H1 (cell line): ENCODE results near the gene AGAP1. TPM values are rescaled to one million over a fixed set of nuclear protein-coding genes. Genes with fewer than 3 reads are reported as not detected.

Experiments used
- CTCF ChIA-PET: fragments of 300-600 bp; sonication (Branson Sonifier 250); formaldehyde crosslinking; loops from one replicate; lab custom pipeline; 2021; ENCODE audit not compliant: partially characterized antibody; lab: Charles Lee
- POLR2A ChIA-PET: fragments of 300-600 bp; sonication (Branson Sonifier 250); formaldehyde crosslinking; loops from one replicate; lab custom pipeline; 2021; ENCODE audit warnings: inconsistent platforms; ENCODE audit not compliant: partially characterized antibody; lab: Charles Lee
- DNase-seq, 2 experiments: peaks; one replicate each; pipeline versions ENCODE4 v3.0.0 to v3.0.0-alpha.2; 2010 to 2022; ENCODE audit warnings: low spot score in 2 of 2, low read depth in 1 of 2, mixed read lengths in 1 of 2
- FAIRE-seq: peaks from 2 replicates; lab custom pipeline; 2011; peaks lifted over from hg19 to GRCh38; lab: Jason Lieb, UNC
- H2AFZ ChIP-seq: 2 replicates; pipeline ENCODE4 v1.8.1; 2012; ENCODE audit warnings: low read length, inconsistent platforms
- H2AK5ac ChIP-seq: 2 replicates; pipeline ENCODE4 v1.6.1; 2013; ENCODE audit warnings: low read depth, low read length
- H2BK120ac ChIP-seq: replicated peaks from 2 replicates; pipeline ENCODE3; 2013; ENCODE audit warnings: low read depth, low read length, inconsistent platforms
- H2BK12ac ChIP-seq: 2 replicates; pipeline ENCODE4 v1.6.1; 2013; ENCODE audit warnings: low read depth, low read length
- H2BK15ac ChIP-seq: 2 replicates; pipeline ENCODE4 v1.6.1; 2013; ENCODE audit warnings: low read length
- H2BK20ac ChIP-seq: 2 replicates; pipeline ENCODE4 v1.6.1; 2013; ENCODE audit warnings: low read length
- H2BK5ac ChIP-seq: 2 replicates; pipeline ENCODE4 v1.6.1; 2013; ENCODE audit warnings: low read depth, low read length
- H3K14ac ChIP-seq: 2 replicates; pipeline ENCODE4 v1.6.1; 2013; ENCODE audit warnings: inconsistent platforms; ENCODE audit not compliant: insufficient read length
- H3K18ac ChIP-seq: 2 replicates; pipeline ENCODE4 v1.6.1; 2013; ENCODE audit warnings: low read length; ENCODE audit errors: extremely low read depth
- H3K23ac ChIP-seq: 2 replicates; pipeline ENCODE4 v1.6.1; 2013; ENCODE audit warnings: inconsistent platforms; ENCODE audit not compliant: insufficient read length
- H3K23me2 ChIP-seq: 2 replicates; pipeline ENCODE4 v1.6.1; 2013; ENCODE audit warnings: low read depth, low read length
- H3K27ac ChIP-seq: 2 replicates; pipeline ENCODE4 v1.6.1; 2011; ENCODE audit warnings: low read depth, low read length, inconsistent platforms
- H3K27me3 ChIP-seq, 4 experiments: replicated peaks in 1 of 4; 1 replicate in 1 of 4; 2 replicates in 3 of 4; pipeline versions ENCODE4 v1.6.1 to v1.8.1; 2011 to 2013; ENCODE audit warnings: low read length in 3 of 4, mild to moderate bottlenecking in 3 of 4, inconsistent platforms in 2 of 4, mixed read lengths in 2 of 4, moderate library complexity in 1 of 4; ENCODE audit not compliant: control insufficient read depth in 3 of 4, insufficient read depth in 3 of 4; ENCODE audit errors: extremely low read depth in 1 of 4
- H3K36me3 ChIP-seq, 4 experiments: 2 replicates each; pipeline versions ENCODE4 v1.6.1 to v1.8.1; 2011 to 2013; ENCODE audit warnings: mild to moderate bottlenecking in 4 of 4, low read length in 3 of 4, moderate library complexity in 2 of 4, control low read depth in 1 of 4, inconsistent platforms in 1 of 4; ENCODE audit not compliant: insufficient read depth in 4 of 4, control insufficient read depth in 2 of 4
- H3K4ac ChIP-seq: replicated peaks from 2 replicates; pipeline ENCODE3; 2013; ENCODE audit warnings: low read length, low read depth, mixed read lengths, inconsistent platforms; ENCODE audit not compliant: insufficient read length
- H3K4me1 ChIP-seq, 4 experiments: replicated peaks in 1 of 4; 1 replicate in 1 of 4; 2 replicates in 3 of 4; pipeline versions ENCODE4 v1.6.1 to v1.8.1; 2011 to 2013; ENCODE audit warnings: low read length in 3 of 4, inconsistent platforms in 2 of 4, mixed read lengths in 1 of 4; ENCODE audit not compliant: insufficient read depth in 4 of 4, control insufficient read depth in 3 of 4
- H3K4me2 ChIP-seq, 2 experiments: 2 replicates each; pipeline versions ENCODE4 v1.6.1 to v1.8.1; 2011 to 2013; ENCODE audit warnings: low read depth in 2 of 2, low read length in 2 of 2, control low read depth in 1 of 2, inconsistent platforms in 1 of 2, mild to moderate bottlenecking in 1 of 2; ENCODE audit not compliant: insufficient read depth in 1 of 2
- H3K4me3 ChIP-seq, 4 experiments: fragments of 200-600, 300-600 bp in 1 of 4; sonication (generic), shearing (Covaris generic), sonication (Bioruptor Twin) in 1 of 4; 2 replicates each; pipeline versions ENCODE4 v1.5.1 to v1.8.1; 2011 to 2016; ENCODE audit warnings: low read length in 4 of 4, low read depth in 3 of 4, control low read depth in 2 of 4, inconsistent platforms in 2 of 4, mild to moderate bottlenecking in 2 of 4, mixed read lengths in 1 of 4, moderate library complexity in 1 of 4; ENCODE audit not compliant: insufficient read depth in 2 of 4; ENCODE audit errors: extremely low read depth in 1 of 4
- H3K56ac ChIP-seq: replicated peaks from 2 replicates; pipeline ENCODE3; 2013; ENCODE audit warnings: low read depth, mild to moderate bottlenecking, mixed read lengths, low read length, inconsistent platforms; ENCODE audit not compliant: insufficient read length
- H3K79me1 ChIP-seq: 2 replicates; pipeline ENCODE4 v1.6.1; 2013; ENCODE audit warnings: low read depth, low read length, control low read depth
- H3K79me2 ChIP-seq, 2 experiments: 2 replicates each; pipeline versions ENCODE4 v1.6.1 to v1.8.1; 2012 to 2013; ENCODE audit warnings: low read length in 2 of 2, mild to moderate bottlenecking in 2 of 2, inconsistent platforms in 1 of 2; ENCODE audit not compliant: insufficient read depth in 2 of 2, control insufficient read depth in 1 of 2
- H3K9ac ChIP-seq, 4 experiments: replicated peaks in 1 of 4; 1 replicate in 1 of 4; 2 replicates in 3 of 4; pipeline versions ENCODE4 v1.6.1 to v1.8.1; 2011 to 2013; ENCODE audit warnings: low read depth in 3 of 4, low read length in 3 of 4, control low read depth in 2 of 4, mild to moderate bottlenecking in 2 of 4, moderate library complexity in 2 of 4, inconsistent platforms in 1 of 4; ENCODE audit errors: extremely low read depth in 1 of 4
- H3K9me3 ChIP-seq, 2 experiments: 2 replicates each; pipeline versions ENCODE4 v1.6.1 to v1.8.1; 2012 to 2013; ENCODE audit warnings: mild to moderate bottlenecking in 2 of 2, moderate library complexity in 2 of 2, control low read depth in 1 of 2, inconsistent platforms in 1 of 2, low read depth in 1 of 2, low read length in 1 of 2, mixed read lengths in 1 of 2; ENCODE audit not compliant: insufficient read depth in 2 of 2
- H4K20me1 ChIP-seq, 2 experiments: replicated peaks in 1 of 2; 2 replicates each; pipeline versions ENCODE3 to v1.8.1; 2011 to 2013; ENCODE audit warnings: inconsistent platforms in 2 of 2, low read length in 2 of 2, mild to moderate bottlenecking in 1 of 2; ENCODE audit not compliant: insufficient read depth in 2 of 2, control insufficient read depth in 1 of 2
- H4K5ac ChIP-seq: 2 replicates; pipeline ENCODE4 v1.6.1; 2013; ENCODE audit warnings: low read length, low read depth, mixed read lengths, inconsistent platforms; ENCODE audit not compliant: insufficient read length
- H4K8ac ChIP-seq: 2 replicates; pipeline ENCODE4 v1.8.0; 2013; ENCODE audit warnings: mild to moderate bottlenecking, moderate library complexity, low read length, inconsistent platforms; ENCODE audit not compliant: insufficient read depth; ENCODE audit errors: extremely low read depth
- H4K91ac ChIP-seq: replicated peaks from 2 replicates; pipeline ENCODE3; 2013; ENCODE audit warnings: low read length, mixed read lengths, inconsistent platforms; ENCODE audit not compliant: insufficient read length
- CTBP2 ChIP-seq: IDR thresholded peaks from 2 replicates; pipeline ENCODE4 v1.7.0; 2011; ENCODE audit warnings: borderline replicate concordance, mild to moderate bottlenecking, moderate library complexity, mixed read lengths, low read length; ENCODE audit not compliant: insufficient read depth, insufficient read length
- E2F6 ChIP-seq: IDR thresholded peaks from 2 replicates; pipeline ENCODE4 v1.6.1; 2012; ENCODE audit warnings: inconsistent platforms
- FOSL1 ChIP-seq: IDR thresholded peaks from 2 replicates; pipeline ENCODE4 v1.6.1; 2011; ENCODE audit warnings: mild to moderate bottlenecking, low read depth, low read length, moderate library complexity; ENCODE audit not compliant: insufficient read depth
- GTF2F1 ChIP-seq: IDR thresholded peaks from 2 replicates; pipeline ENCODE4 v1.6.1; 2012; ENCODE audit warnings: low read depth, low read length, improper control_type of control experiment, borderline replicate concordance
- HDAC2 ChIP-seq, 2 experiments: fragments of 300-600 bp in 1 of 2; sonication (generic) in 1 of 2; IDR thresholded peaks; 2 replicates each; pipeline ENCODE4 v1.6.1; 2011 to 2012; ENCODE audit warnings: low read depth in 2 of 2, low read length in 2 of 2, mild to moderate bottlenecking in 2 of 2, moderate library complexity in 2 of 2, borderline replicate concordance in 1 of 2, inconsistent platforms in 1 of 2
- JUN ChIP-seq: IDR thresholded peaks from 2 replicates; pipeline ENCODE4 v1.6.1; 2011; ENCODE audit warnings: low read depth, mild to moderate bottlenecking, improper control_type of control experiment, low read length
- JUND ChIP-seq: IDR thresholded peaks from 2 replicates; pipeline ENCODE4 v1.6.1; 2011; ENCODE audit warnings: mild to moderate bottlenecking, improper control_type of control experiment, low read length
- RAD21 ChIP-seq, 2 experiments: IDR thresholded peaks in 1 of 2; conservative IDR thresholded peaks in 1 of 2; 2 replicates each; pipeline ENCODE4 v1.6.1; 2011; ENCODE audit warnings: low read depth in 2 of 2, low read length in 2 of 2, improper control_type of control experiment in 1 of 2, inconsistent platforms in 1 of 2, mild to moderate bottlenecking in 1 of 2, moderate library complexity in 1 of 2
- SIRT6 ChIP-seq: IDR thresholded peaks from one replicate; pipeline ENCODE4 v1.7.1; 2012; ENCODE audit warnings: low read length, inconsistent platforms
- TCF12 ChIP-seq: IDR thresholded peaks from 2 replicates; pipeline ENCODE4 v1.6.1; 2011; ENCODE audit warnings: low read depth, mild to moderate bottlenecking, low read length
- WGBS, 2 experiments: shearing (Covaris generic) in 1 of 2; methylation state at CpG; one replicate each; pipeline versions ENCODE4 v1.1.6 to v1.1.7; 2013 to 2015; ENCODE audit warnings: low lambda C conversion rate in 2 of 2, mixed read lengths in 2 of 2, inconsistent platforms in 1 of 2, low coverage in 1 of 2, missing lambda C conversion rate in 1 of 2; ENCODE audit not compliant: insufficient replicate concordance in 2 of 2, insufficient coverage in 1 of 2, insufficient read length in 1 of 2; ENCODE audit errors: extremely low coverage in 1 of 2, missing lambda C conversion rate in 1 of 2; 5-methylcytosine and 5-hydroxymethylcytosine counted together
- polyA plus RNA-seq, 7 experiments: library from polyadenylated mRNA; depleted of rRNA in 3 of 7; stranded (reverse) in 5 of 7; unstranded in 2 of 7; fragments of >200 nt in 5 of 7; fragments of 200-250 nt in 2 of 7; gene quantifications; 1 replicate in 5 of 7; 2 replicates in 1 of 7; 4 replicates in 1 of 7; pipeline versions ENCODE4 v1.2.1 to v1.2.3, GENCODE V29; 2011 to 2013; ENCODE audit warnings: missing spikeins in 2 of 7, mixed read lengths in 2 of 7
- total RNA-seq: library from RNA; stranded (reverse); fragmentation: NEBNext Ultra II Directional; extraction: Animal tissue kit (Norgen Biotek cat#: 25700); gene quantifications from 2 replicates; pipeline ENCODE4 v1.2.1, GENCODE V29; 2021

The AGAP1 gene
- total and polyA plus RNA-seq, 2 of the 8 experiments (the other 6 are each of a cell fraction or from before 2014, with no cell fraction given) = 18.1 to 39.4 TPM

- POLR2A ChIA-PET = no interaction called here
- CTCF ChIA-PET = no interaction called here
These were observed 3.9 kb upstream of the AGAP1 start for GRCh38 chr2:235489897-235490296.

More at GRCh38 chr2:235489897-235490296, 3.9 kb upstream of the AGAP1 start:
- Histone ChIP-seq H3K4me2 (no peak overlapping the region), H4K91ac (no peak overlapping the region), H3K27me3 (peaks cover 0 to 4% (median 1%) of the 10 kb centered on the region in 4 experiments; a peak in 2 of 7 replicates)
- no peak for DNase-seq
- TF ChIP-seq HDAC2 (IDR thresholded peaks at IDR 0.05; ENCODE audit: borderline replicate concordance in 1 of 2, low read depth in 2 of 2, low read length in 2 of 2) (no peak), E2F6 (no peak), TCF12 (no peak), RAD21 (IDR thresholded peaks at IDR 0.05 in 1 of 2, conservative IDR thresholded peaks at IDR 0.05 in 1 of 2; ENCODE audit: low read depth in 2 of 2, low read length in 2 of 2) (no peak), SIRT6 (no peak), CTBP2 (no peak), JUND (no peak), FOSL1 (no peak), GTF2F1 (no peak), JUN (no peak)
- TF ChIP-seq, all 59 proteins: peak for 0
- no peaks in the 10 kb centered on the region; a peak in 1 of 4 replicates for H3K9me3 ChIP-seq
- no peak for FAIRE-seq
- no peak overlapping the region for H4K5ac ChIP-seq
- no peak overlapping the region for H3K27ac ChIP-seq
- H3K23ac ChIP-seq = no peak overlapping the region
- peaks cover 10% of the 10 kb centered on the region; the same call in 1 of the 2 replicates for H3K23me2 ChIP-seq
- no peak overlapping the region for H3K56ac ChIP-seq
- no peaks in the 10 kb centered on the region for H3K36me3 ChIP-seq
- H3K4me3 ChIP-seq = no peak overlapping the region
- H4K8ac ChIP-seq = no peak overlapping the region
- H2BK12ac ChIP-seq = no peak overlapping the region
- no peak overlapping the region for H3K18ac ChIP-seq
- no peak overlapping the region for H2AK5ac ChIP-seq
- no peak overlapping the region for H2BK120ac ChIP-seq
- H4K20me1 ChIP-seq = no peaks in the 10 kb centered on the region
- H3K4ac ChIP-seq = no peak overlapping the region
- H3K79me2 ChIP-seq = peaks cover 0 to 2% of the 10 kb centered on the region in 2 experiments; a peak in 2 of 4 replicates
- peaks cover 0 to 3% (median 2%) of the 10 kb centered on the region in 4 experiments; a peak in 4 of 7 replicates for H3K4me1 ChIP-seq
- H3K79me1 ChIP-seq = no peaks in the 10 kb centered on the region
- no peak overlapping the region for H2BK20ac ChIP-seq
- no peak overlapping the region for H2BK5ac ChIP-seq
- H2BK15ac ChIP-seq = no peak overlapping the region
- H3K14ac ChIP-seq = no peak overlapping the region
- WGBS, 2 experiments = 89% methylated on average over 2 of the region's 2 CpGs; no CpG with 5 or more reads in 1 of the 2 experiments
- no peak overlapping the region for H2AFZ ChIP-seq
- no peak overlapping the region for H3K9ac ChIP-seq
